ENCODE results near the gene TXNDC16.

- TF ChIP-seq CTCF (IDR thresholded peaks at IDR 0.05) (no peak), POLR2A (IDR thresholded peaks at IDR 0.05) (no peak), POLR2AphosphoS5 (IDR thresholded peaks at IDR 0.05) (no peak)
Observed at GRCh38 chr14:52402812-52403526, 149.3 kb downstream of the TXNDC16 start.

Measured in stomach (tissue), 4 donors.